Non-pigmented ciliary epithelial cell (primary cell): Measurements from ENCODE around the gene CACNA1D.

ENCODE experiments used
- DNase-seq: peaks from one replicate; pipeline ENCODE4 v3.0.0-alpha.2; 2010; ENCODE audit warnings: low read depth

The CACNA1D gene

GRCh38 chr3:53822331-53822741 lies 327.9 kb downstream of the CACNA1D start:
- no peak for DNase-seq

GRCh38 chr3:53823026-53823955 lies 328.9 kb downstream of the CACNA1D start:
- DNase-seq = no peak

- DNase-seq = no peak
Observed at GRCh38 chr3:53823956-53824657, 329.7 kb downstream of the CACNA1D start.

DNA sequence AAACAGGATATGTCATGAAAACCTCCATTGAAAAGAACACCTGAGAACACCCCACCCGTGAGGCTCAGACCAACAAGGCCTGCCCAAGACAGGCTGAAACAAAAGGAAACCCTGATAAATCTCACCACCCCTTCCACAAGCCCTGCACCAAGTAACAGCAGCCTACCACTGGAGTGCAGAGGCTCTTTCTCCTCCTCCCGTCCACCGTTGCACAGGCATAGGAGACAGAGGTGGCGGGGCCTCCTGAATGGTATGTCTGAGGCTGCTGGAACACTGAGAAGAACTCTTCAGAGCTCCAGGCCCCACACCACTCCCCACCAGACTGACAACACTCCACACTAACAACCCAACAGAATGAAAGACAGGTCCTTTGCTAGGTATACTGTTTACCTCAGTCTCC lies 330.4 kb downstream of the CACNA1D start:
- DNase-seq = no peak

DNA sequence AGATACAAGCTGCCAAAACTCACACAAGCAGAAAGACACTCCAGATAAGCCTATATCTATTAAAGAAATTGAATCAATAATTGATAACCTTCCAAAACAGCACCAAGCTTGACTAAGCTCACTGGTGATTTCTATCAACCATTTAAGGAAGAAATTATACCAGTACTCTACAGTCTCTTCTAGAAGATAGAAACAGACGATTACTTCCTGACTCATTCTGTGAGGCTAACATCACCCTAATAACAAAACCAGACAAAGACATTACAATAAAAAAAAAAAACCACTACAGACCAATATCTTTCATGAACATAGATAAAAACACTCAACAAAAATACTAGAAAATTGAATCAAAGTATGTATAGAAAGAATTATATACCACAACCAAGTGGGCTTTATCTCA lies 331.6 kb downstream of the CACNA1D start:
- no peak for DNase-seq

DNA sequence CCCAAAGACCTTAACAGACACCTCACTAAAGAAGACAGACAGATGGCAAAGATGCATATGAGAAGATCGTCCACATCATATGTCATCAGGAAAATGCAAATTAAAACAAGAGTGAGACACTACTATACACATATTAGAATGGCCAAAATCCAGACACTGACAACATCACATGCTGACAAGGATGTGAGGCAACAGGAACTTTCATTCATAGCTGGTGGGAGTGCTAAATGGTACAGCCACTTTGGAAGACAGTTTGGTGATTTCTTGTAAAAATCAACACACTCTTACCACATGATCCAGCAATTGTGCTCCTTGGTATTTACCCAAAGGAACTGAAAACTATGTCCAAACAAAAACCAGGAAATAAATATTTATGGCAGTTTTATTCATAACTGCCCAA lies 334.2 kb downstream of the CACNA1D start:
- DNase-seq = no peak

- DNase-seq = no peak
Observed at GRCh38 chr3:53829605-53830004, 335.2 kb downstream of the CACNA1D start.

DNA sequence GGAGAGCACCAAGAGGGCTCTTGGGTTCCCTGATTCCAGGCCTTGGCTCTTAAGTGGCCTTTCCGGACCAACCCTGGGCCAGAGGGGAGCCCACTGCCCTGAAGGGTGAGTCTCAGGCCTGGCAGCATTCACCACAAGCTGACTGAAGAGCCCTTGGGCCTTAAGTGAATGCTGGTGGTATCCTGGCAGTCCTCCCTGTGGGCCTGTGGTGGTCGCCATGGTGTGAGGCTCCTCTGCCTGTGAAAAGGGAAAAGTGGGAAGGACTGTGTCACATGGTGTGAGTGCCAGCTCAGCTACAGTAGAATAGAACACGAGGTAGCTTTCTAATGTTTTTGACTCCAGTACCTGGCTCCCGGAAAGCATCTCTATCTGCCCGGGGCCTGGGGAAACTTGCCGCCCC lies 336.5 kb downstream of the CACNA1D start:
- DNase-seq = no peak

- no peak for DNase-seq
Observed at GRCh38 chr3:53833053-53833645, 338.7 kb downstream of the CACNA1D start.

GRCh38 chr3:53833700-53834099 lies 339.3 kb downstream of the CACNA1D start:
- DNase-seq = no peak

DNA sequence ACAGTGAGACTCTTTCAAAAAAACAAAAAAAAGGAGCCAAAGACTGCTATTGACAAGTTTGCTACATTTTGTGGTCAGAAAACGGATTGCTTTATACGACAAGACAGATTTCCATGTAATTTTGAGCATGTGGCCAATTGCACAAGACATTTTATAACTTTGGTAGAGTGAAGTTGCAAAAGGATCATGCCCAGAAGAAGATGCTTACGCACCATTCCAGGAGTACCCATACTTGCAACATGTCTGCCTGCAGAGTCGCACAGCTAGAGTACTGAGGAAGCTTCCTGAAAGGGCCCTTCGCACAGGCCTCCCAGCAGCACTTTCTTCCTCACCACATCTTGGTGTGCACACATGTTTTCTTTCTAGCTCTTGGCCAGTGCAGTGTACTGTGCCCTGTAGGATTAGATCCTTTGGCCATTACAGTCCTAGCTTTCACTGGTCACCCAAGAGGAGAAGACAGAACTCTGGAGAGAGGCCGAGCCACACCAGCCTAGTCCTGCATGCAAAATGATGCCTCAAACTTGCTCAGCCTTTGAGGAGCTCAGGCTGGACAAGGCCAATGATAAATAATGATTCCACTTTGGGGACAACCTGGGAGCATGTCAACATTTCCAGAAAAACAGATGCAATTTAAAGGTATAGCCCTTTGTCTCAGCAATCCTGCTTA lies 340.2 kb downstream of the CACNA1D start:
- DNase-seq = no peak

DNA sequence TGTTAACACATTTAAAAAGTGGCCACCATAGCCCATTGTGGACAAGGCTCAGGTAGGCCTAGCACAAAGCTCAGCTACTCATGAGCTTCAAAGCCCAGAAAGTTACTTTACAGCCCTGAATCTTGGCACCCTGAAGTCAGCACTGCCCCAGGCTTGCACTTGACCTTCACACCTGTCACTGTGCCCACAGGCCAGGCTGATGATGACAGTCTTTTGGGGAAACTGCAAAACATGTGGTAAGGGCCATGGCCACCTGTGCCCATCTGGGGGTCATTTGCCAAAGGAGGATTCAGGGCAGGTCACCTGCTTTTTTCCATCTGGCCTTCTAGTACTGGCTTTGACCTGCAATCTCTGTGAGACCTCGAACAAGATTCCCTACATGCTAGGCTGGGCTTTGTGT lies 340.8 kb downstream of the CACNA1D start:
- no peak for DNase-seq

DNA sequence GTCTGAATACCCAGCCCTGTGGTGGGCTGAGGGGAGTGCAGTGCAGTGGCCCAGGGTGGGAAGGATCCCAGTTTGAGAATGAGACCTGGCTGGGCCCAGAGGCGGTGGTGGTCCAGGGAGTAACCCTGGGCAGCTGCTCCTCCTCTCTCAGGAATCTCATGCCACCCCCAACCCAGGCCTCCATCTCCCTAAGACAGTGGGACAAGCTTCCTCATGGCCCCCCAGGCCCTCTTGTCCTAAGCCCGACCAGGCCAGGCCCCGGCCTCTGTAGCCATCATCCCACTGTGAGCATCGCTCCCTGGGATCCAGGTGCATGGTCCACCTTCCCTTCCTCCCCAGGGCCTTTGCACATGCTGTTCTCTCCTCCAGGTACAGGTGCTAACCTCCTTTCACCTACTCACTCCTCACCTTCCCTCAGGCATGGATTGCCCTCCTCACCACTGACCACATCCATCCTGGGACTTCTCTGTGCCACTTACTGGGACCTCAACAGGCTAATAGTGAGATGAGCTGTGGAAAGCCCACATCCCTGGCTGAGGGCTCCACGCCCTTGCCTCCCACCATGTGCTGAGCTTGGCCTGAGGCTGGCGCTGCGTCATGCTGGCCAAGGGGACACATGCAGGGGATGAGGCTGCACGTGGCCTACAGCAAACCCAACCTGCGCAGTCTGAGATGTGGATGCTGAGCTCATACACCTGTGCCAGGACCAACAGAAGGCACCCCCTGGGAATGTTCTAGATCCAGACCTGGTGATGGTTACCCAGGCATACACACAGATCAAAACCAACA lies 341.9 kb downstream of the CACNA1D start:
- no peak for DNase-seq

GRCh38 chr3:53837331-53837730 lies 342.9 kb downstream of the CACNA1D start:
- no peak for DNase-seq

DNA sequence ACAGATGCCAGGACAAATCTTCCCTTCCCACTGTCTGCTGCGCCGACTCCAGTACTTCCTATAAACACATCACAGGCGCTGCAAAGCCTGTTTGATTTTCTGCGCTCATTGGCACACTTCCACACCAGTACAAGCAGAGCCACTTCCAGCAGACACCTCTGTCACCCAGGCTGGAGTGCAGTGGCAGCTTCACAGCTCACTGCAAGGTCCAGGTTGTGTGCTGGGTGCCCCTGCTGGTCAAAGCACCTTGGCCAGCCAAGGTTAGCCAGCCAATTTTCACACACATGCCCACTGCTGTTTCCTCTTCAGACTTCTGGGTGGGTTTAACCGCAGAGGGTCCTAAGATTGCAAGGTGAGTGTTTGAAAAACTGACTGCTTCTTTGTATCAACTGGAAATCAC lies 346.9 kb downstream of the CACNA1D start:
- no peak for DNase-seq

DNA sequence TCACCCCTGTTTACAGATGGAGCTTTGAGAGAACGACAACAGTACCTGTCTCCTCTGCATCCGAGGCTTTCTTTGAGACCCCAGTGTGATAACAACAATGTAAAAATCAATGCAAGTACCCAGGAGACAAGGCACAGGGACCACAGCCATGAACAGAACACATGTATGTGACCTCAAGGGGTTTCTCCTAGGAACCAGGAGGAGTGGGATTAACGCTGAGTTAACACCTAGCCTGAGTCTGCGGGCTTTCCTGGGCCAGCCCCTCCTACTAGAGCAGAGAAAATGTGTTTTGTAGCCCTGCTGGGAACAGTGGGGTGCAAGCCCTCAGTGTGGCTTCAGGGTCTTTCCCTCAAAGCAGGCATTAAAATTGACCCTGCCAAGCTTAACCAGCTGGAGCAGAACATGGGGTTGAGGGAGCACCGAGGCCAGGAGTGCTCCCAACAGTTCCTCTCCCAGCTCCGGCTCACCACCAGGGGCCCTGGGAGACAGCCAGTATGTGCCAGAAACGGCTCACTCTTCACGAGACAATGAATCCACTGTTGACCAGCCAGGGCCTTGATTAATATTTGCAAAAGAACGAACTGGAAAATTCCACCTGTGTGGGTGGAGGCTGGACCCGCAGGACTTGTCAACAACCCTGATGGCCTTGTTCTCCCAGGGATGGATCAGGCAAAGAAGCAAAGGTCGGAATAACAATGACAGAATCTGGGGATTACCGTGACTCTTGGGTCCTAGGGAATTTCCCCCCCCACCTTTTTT lies 348.2 kb downstream of the CACNA1D start:
- DNase-seq = no peak

DNA sequence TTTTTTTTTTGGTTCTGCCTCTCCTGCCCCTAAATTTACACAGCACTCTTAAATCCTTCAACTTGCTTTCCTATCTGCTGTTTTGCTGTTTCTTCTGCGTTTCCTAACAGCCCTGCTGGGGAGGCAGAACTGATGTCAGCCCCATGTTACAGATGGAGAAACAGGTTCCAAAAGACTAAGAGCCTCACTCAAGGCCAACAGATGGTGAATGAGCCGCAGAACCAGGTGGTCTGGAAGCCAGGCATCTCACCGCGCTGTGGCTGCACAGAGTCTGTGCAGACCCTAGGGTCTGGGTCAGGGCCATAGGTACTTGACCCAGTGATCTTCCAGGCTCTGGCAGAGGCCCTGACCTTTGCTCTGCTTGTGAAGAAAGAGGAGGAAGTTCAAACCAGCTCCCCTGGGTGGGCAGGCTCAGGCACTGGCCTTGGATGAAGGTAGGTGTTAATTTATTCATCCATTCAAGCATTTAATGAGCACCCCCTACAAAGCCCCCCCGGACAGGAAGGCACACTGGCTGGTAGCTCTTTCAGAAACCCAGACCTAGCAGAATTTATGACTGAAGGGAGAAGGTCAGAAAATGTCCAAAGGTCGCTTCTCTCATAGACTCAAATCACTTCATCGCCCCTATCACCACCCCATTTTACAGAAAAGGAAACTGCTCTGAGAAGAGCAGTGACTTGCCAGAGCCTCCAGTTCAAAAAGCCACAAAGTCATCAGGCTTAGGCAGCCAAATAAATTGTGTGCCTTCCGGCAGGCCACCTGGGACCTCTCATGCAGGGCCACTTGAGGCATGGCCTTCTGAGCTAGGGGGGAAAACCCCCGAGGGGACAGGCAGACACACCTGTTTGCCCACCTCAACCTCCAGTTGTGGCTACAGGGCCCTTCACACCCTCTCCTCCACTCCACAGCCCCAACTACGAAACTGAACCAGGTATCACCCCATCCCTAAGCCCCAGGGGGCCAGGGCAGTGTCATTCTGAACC lies 349.1 kb downstream of the CACNA1D start:
- no peak for DNase-seq

- DNase-seq = no peak
Observed at GRCh38 chr3:53844262-53845102, 350.1 kb downstream of the CACNA1D start.
